Panc1 (cell line): ENCODE results near the gene RAB30. TPM values are rescaled to one million over a fixed set of nuclear protein-coding genes. Genes with fewer than 3 reads are reported as not detected.

ENCODE experiments used
- ATAC-seq: fragments of 200-7000 bp; cut with Tn5 transposase; 2 replicates; pipeline ENCODE4 v1.9.1; 2020; ENCODE audit warnings: mild to moderate bottlenecking, moderate library complexity
- BruUV-seq: library from RNA; stranded (reverse); fragments of 400-500 nt; replicated peaks from 2 replicates; lab custom pipeline; 2021; lab: Mats Ljungman, UMichigan
- CTCF ChIA-PET: fragments of 300-600 bp; sonication (Branson Sonifier 250); formaldehyde crosslinking; loops from one replicate; lab custom pipeline; 2022; ENCODE audit warnings: antibody characterized with exemption; lab: Charles Lee
- POLR2A ChIA-PET: fragments of 300-600 bp; sonication (Branson Sonifier 250); formaldehyde crosslinking; loops from one replicate; lab custom pipeline; 2022; ENCODE audit warnings: antibody characterized with exemption; lab: Charles Lee
- DNase-seq: peaks from one replicate; pipeline ENCODE4 v3.0.0-alpha.2; 2010; ENCODE audit warnings: low read depth, low spot score
- H3K27ac ChIP-seq: 2 replicates; pipeline ENCODE4 v1.5.1; 2011; ENCODE audit warnings: mild to moderate bottlenecking, low read length, inconsistent platforms
- H3K27me3 ChIP-seq: fragments of 200-500 bp; sonication (Bioruptor generic); 2 replicates; pipeline ENCODE4 v1.6.0; 2014; ENCODE audit warnings: low read length, inconsistent platforms; ENCODE audit not compliant: control insufficient read depth, insufficient read depth
- H3K36me3 ChIP-seq: fragments of 200-500 bp; sonication (Bioruptor generic); 2 replicates; pipeline ENCODE4 v1.5.1; 2014; ENCODE audit warnings: inconsistent platforms, mild to moderate bottlenecking, low read length, moderate library complexity; ENCODE audit not compliant: control insufficient read depth, insufficient read depth
- H3K4me1 ChIP-seq: 2 replicates; pipeline ENCODE4 v1.5.1; 2011; ENCODE audit warnings: inconsistent platforms, mild to moderate bottlenecking, low read length, moderate library complexity; ENCODE audit not compliant: control insufficient read depth, insufficient read depth
- H3K4me3 ChIP-seq, 2 experiments: 2 replicates each; pipeline ENCODE4 v1.5.1; 2011 to 2012; ENCODE audit warnings: low read depth in 2 of 2, low read length in 2 of 2, mild to moderate bottlenecking in 2 of 2, inconsistent platforms in 1 of 2, moderate library complexity in 1 of 2
- H3K9me3 ChIP-seq: fragments of 200-500 bp; sonication (Bioruptor generic); 2 replicates; pipeline ENCODE4 v1.5.1; 2014; ENCODE audit warnings: low read depth, mild to moderate bottlenecking, inconsistent platforms, low read length, moderate library complexity; ENCODE audit not compliant: control insufficient read depth, insufficient read depth
- POLR2AphosphoS5 ChIP-seq: IDR thresholded peaks from 2 replicates; pipeline ENCODE4 v1.6.1; 2012; ENCODE audit warnings: mild to moderate bottlenecking, low read depth, low read length, moderate library complexity
- SIN3A ChIP-seq: IDR thresholded peaks from 2 replicates; pipeline ENCODE4 v1.6.1; 2012; ENCODE audit warnings: low read depth, mild to moderate bottlenecking, low read length, moderate library complexity, borderline replicate concordance; ENCODE audit not compliant: insufficient read depth
- TCF7L2 ChIP-seq: IDR thresholded peaks from 2 replicates; pipeline ENCODE4 v1.6.1; 2011; ENCODE audit warnings: mild to moderate bottlenecking, low read depth, low read length, inconsistent platforms
- in situ Hi-C: cut with HindIII; loops from 2 replicates; pipeline ENCODE4 v1.10.0; 2016; ENCODE audit warnings: low sequenced_read_pairs, low pct_unique_long_range_greater_than_20kb
- intact Hi-C: fragments of 100-400 bp; cut with micrococcal nuclease; formaldehyde crosslinking; loops from one replicate; pipeline ENCODE4 v1.10.0; 2022; ENCODE audit not compliant: unreplicated experiment
- total RNA-seq: library from RNA; stranded (reverse); gene quantifications from one replicate; pipeline ENCODE4 v1.2.1, GENCODE V29; 2021; ENCODE audit not compliant: unreplicated experiment
- TF ChIP-seq, protein P1 (sequence below): fragments of 450-650 bp; IDR thresholded peaks from 2 replicates; pipeline ENCODE4 v1.5.1; 2017; ENCODE audit warnings: mild to moderate bottlenecking
- TF ChIP-seq, protein P2 (sequence below), 2 experiments: IDR thresholded peaks; 2 replicates each; pipeline ENCODE4 v1.6.1; 2011 to 2012; ENCODE audit warnings: low read depth in 2 of 2, control low read depth in 1 of 2, low read length in 1 of 2, mild to moderate bottlenecking in 1 of 2, moderate library complexity in 1 of 2; ENCODE audit not compliant: insufficient read depth in 1 of 2

RAB30 gene
- total RNA-seq, 1 experiment from 2014 or later, result 19.0 TPM

DNA sequence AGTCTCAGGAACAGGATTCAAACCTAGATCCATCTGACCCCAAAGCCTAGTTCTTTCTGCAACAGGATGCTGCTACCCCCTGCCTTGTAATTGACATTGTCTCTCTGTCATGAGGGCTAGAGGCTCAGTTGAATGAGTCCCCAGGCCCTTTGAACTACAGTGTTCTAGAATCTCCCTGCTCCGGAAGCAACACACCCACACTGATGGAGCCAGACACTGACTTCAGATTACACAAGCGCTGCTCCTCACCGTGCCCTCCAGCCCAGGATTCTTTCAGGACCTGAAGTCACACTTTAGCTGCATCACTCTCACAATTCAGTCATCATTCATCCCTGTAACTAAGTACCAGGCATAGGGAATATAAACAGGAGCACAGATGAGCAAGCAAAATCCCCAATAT lies 69.6 kb downstream of the RAB30 start:
- ChIA-PET POLR2A (no interaction called here), CTCF (no interaction called here)
- in situ Hi-C loops, result no loop called here
- DNase-seq (no peak), ATAC-seq (no peak)
- TF ChIP-seq, protein P1, sequence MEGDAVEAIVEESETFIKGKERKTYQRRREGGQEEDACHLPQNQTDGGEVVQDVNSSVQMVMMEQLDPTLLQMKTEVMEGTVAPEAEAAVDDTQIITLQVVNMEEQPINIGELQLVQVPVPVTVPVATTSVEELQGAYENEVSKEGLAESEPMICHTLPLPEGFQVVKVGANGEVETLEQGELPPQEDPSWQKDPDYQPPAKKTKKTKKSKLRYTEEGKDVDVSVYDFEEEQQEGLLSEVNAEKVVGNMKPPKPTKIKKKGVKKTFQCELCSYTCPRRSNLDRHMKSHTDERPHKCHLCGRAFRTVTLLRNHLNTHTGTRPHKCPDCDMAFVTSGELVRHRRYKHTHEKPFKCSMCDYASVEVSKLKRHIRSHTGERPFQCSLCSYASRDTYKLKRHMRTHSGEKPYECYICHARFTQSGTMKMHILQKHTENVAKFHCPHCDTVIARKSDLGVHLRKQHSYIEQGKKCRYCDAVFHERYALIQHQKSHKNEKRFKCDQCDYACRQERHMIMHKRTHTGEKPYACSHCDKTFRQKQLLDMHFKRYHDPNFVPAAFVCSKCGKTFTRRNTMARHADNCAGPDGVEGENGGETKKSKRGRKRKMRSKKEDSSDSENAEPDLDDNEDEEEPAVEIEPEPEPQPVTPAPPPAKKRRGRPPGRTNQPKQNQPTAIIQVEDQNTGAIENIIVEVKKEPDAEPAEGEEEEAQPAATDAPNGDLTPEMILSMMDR, result no peak
- TF ChIP-seq SIN3A (no peak), TCF7L2 (no peak)
- TF ChIP-seq, protein P2, sequence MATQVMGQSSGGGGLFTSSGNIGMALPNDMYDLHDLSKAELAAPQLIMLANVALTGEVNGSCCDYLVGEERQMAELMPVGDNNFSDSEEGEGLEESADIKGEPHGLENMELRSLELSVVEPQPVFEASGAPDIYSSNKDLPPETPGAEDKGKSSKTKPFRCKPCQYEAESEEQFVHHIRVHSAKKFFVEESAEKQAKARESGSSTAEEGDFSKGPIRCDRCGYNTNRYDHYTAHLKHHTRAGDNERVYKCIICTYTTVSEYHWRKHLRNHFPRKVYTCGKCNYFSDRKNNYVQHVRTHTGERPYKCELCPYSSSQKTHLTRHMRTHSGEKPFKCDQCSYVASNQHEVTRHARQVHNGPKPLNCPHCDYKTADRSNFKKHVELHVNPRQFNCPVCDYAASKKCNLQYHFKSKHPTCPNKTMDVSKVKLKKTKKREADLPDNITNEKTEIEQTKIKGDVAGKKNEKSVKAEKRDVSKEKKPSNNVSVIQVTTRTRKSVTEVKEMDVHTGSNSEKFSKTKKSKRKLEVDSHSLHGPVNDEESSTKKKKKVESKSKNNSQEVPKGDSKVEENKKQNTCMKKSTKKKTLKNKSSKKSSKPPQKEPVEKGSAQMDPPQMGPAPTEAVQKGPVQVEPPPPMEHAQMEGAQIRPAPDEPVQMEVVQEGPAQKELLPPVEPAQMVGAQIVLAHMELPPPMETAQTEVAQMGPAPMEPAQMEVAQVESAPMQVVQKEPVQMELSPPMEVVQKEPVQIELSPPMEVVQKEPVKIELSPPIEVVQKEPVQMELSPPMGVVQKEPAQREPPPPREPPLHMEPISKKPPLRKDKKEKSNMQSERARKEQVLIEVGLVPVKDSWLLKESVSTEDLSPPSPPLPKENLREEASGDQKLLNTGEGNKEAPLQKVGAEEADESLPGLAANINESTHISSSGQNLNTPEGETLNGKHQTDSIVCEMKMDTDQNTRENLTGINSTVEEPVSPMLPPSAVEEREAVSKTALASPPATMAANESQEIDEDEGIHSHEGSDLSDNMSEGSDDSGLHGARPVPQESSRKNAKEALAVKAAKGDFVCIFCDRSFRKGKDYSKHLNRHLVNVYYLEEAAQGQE (IDR thresholded peaks at IDR 0.05; ENCODE audit: insufficient read depth in 1 of 2, low read depth in 2 of 2, low read length in 1 of 2), result no peak
- intact Hi-C loops, result no loop called here
- H3K4me3 ChIP-seq, result no peak overlapping the region
- no TSS peak for BruUV-seq
- H3K4me1 ChIP-seq, result peaks cover 16% of the 10 kb centered on the region
- H3K9me3 ChIP-seq, result no peaks in the 10 kb centered on the region
- H3K36me3 ChIP-seq, result no peaks in the 10 kb centered on the region
- H3K27ac ChIP-seq, result no peak overlapping the region
- H3K27me3 ChIP-seq, result no peaks in the 10 kb centered on the region

DNA sequence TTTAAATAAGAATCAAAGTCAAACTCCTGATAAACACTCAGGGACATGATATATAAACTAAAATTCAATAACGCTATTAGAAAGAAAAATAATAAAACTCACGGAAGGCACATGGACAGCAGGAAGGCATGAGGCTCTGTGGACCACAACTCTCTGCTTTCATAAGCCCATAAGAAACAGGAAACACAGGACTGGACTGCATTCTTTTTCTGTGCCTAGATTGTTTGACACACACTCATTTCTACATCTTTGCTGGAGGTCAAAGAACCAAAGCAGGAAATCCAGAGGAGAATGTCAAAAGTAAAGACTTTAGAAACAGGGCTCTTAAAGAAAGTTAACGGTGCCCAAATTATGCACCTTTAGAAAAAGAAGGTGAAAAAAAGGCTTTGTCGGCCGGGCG lies 71.3 kb downstream of the RAB30 start:
- TF ChIP-seq, protein P1, result no peak
- TF ChIP-seq POLR2AphosphoS5, result no peak
- TF ChIP-seq TCF7L2, result no peak
- no peak for TF ChIP-seq SIN3A
- TF ChIP-seq, protein P2 (IDR thresholded peaks at IDR 0.05; ENCODE audit: insufficient read depth in 1 of 2, low read depth in 2 of 2, low read length in 1 of 2), result no peak
- H3K4me1 ChIP-seq, result peaks cover 17% of the 10 kb centered on the region
- no peaks in the 10 kb centered on the region for H3K27me3 ChIP-seq
- no peaks in the 10 kb centered on the region for H3K36me3 ChIP-seq
- in situ Hi-C loops (no loop called here), intact Hi-C loops (no loop called here)
- 0 out of 2 replicates have a peak overlapping the region, but pooled peaks have one; percentile 2 for H3K27ac ChIP-seq
- ATAC-seq, result no peak
- no peaks in the 10 kb centered on the region for H3K9me3 ChIP-seq
- BruUV-seq, result no TSS peak
- DNase-seq, result no peak
- ChIA-PET POLR2A (interaction anchor here (0.6 kb wide), 1 partner anchor 35 kb away, joined by 4 read pairs; no protein-coding TSS in a partner anchor), CTCF (interaction anchor here (0.8 kb wide), 1 partner anchor 265 kb away, joined by 3 read pairs; no protein-coding TSS in a partner anchor)
- no peak overlapping the region for H3K4me3 ChIP-seq
